CD4-positive, alpha-beta T cell (primary cell): Measurements from ENCODE around the gene SCFD2. TPM values are rescaled to one million over a fixed set of nuclear protein-coding genes. Genes with fewer than 3 reads are reported as not detected.
A peak's percentile ranks its signal among the peaks of the same experiment; 100 is the strongest.

Source experiments
- ATAC-seq: fragments of 200-7000 bp; cut with Tn5 transposase; one replicate; pipeline ENCODE4 v1.10.0; 2022; ENCODE audit warnings: mild to moderate bottlenecking; ENCODE audit not compliant: poor library complexity
- CTCF ChIA-PET: fragments of 350-600 bp; sonication (Branson Sonifier 250); formaldehyde crosslinking; loops from one replicate; lab custom pipeline; 2021; ENCODE audit warnings: antibody characterized with exemption, inconsistent platforms; lab: Charles Lee
- POLR2A ChIA-PET: fragments of 350-600 bp; sonication (Branson Sonifier 250); formaldehyde crosslinking; loops from one replicate; lab custom pipeline; 2021; ENCODE audit warnings: antibody characterized with exemption, inconsistent platforms; lab: Charles Lee
- DNase-seq, 14 experiments: peaks; one replicate each; pipeline ENCODE4 v3.0.0-alpha.2; 2013 to 2020; ENCODE audit warnings: mixed read lengths in 2 of 14
- H3K27ac ChIP-seq, 2 donors: one replicate each; pipeline versions ENCODE4 v1.5.1 to v1.7.0; 2013; ENCODE audit warnings: low read length in 2 of 2, low read depth in 1 of 2, mild to moderate bottlenecking in 1 of 2
- H3K27me3 ChIP-seq, 2 experiments: 1 replicate in 1 of 2; 2 replicates in 1 of 2; pipeline versions ENCODE4 v1.6.1 to v1.7.0; 2013; ENCODE audit warnings: low read length in 2 of 2, control low read depth in 1 of 2, mild to moderate bottlenecking in 1 of 2, moderate library complexity in 1 of 2; ENCODE audit not compliant: insufficient read depth in 2 of 2, control insufficient read depth in 1 of 2
- H3K36me3 ChIP-seq: one replicate; pipeline ENCODE4 v1.6.1; 2013; ENCODE audit warnings: low read length, control low read depth; ENCODE audit not compliant: insufficient read depth
- H3K4me1 ChIP-seq: one replicate; pipeline ENCODE4 v1.6.1; 2013; ENCODE audit warnings: low read length, control low read depth; ENCODE audit not compliant: insufficient read depth
- H3K4me3 ChIP-seq: one replicate; pipeline ENCODE4 v1.5.1; 2013; ENCODE audit warnings: mild to moderate bottlenecking, low read length, moderate library complexity
- H3K9me3 ChIP-seq, 2 experiments: 1 replicate in 1 of 2; 2 replicates in 1 of 2; pipeline versions ENCODE4 v1.6.1 to v1.7.0; 2013; ENCODE audit warnings: low read length in 2 of 2, mild to moderate bottlenecking in 2 of 2, control low read depth in 1 of 2, moderate library complexity in 1 of 2; ENCODE audit not compliant: control insufficient read depth in 1 of 2, insufficient read depth in 1 of 2
- H3K27ac Mint-ChIP-seq: one replicate; pipeline ENCODE4 v1.8.0; 2020; ENCODE audit warnings: mixed read lengths
- H3K27me3 Mint-ChIP-seq: one replicate; pipeline ENCODE4 v1.8.0; 2021; ENCODE audit warnings: mixed read lengths
- H3K36me3 Mint-ChIP-seq: one replicate; pipeline ENCODE4 v1.8.0; 2021; ENCODE audit warnings: low read depth, mixed read lengths
- H3K4me1 Mint-ChIP-seq: one replicate; pipeline ENCODE4 v1.8.0; 2021; ENCODE audit warnings: low read depth, mixed read lengths
- H3K4me3 Mint-ChIP-seq: one replicate; pipeline ENCODE4 v1.8.0; 2020; ENCODE audit warnings: mild to moderate bottlenecking, mixed read lengths
- H3K9me3 Mint-ChIP-seq: one replicate; pipeline ENCODE4 v1.8.0; 2020; ENCODE audit warnings: mixed read lengths
- CTCF ChIP-seq: fragments of 200-600 bp; IDR thresholded peaks from one replicate; pipeline ENCODE4 v1.8.0; 2022; ENCODE audit warnings: antibody characterized with exemption, mild to moderate bottlenecking
- intact Hi-C, 2 experiments: fragments of 100-400 bp; cut with DNase I in 1 of 2; cut with micrococcal nuclease in 1 of 2; formaldehyde crosslinking; loops; one replicate each; pipeline versions ENCODE4 v1.15.1 to v1.9.0; 2023 to 2025; cut with DNase I, micrococcal nuclease
- total RNA-seq, 174 experiments: library from RNA in 2 of 174; stranded (reverse) in 2 of 174; gene quantifications; one replicate each; pipeline ENCODE4 v1.2.3 and lab custom pipeline; 2021 to 2026

SCFD2 gene
- total RNA-seq, 2 experiments from 2014 or later: 15.4 to 17.6 TPM

- POLR2A ChIA-PET: no interaction called here
These were observed 350.2 kb downstream of the SCFD2 start for GRCh38 chr4:53015681-53016080.

GRCh38 chr4:53014881-53015280 is 351.0 kb downstream of the SCFD2 start:
- no peaks in the 10 kb centered on the region for H3K27me3 ChIP-seq
- no peak overlapping the region for H3K4me3 ChIP-seq
- ATAC-seq: no peak
- intact Hi-C loops: no loop called here
- no peaks in the 10 kb centered on the region for H3K9me3 ChIP-seq
- no peak for DNase-seq
- no peaks in the 10 kb centered on the region for H3K36me3 ChIP-seq
- peaks cover 15% of the 10 kb centered on the region for H3K4me1 ChIP-seq
- H3K4me1 Mint-ChIP-seq: peaks cover 47% of the 10 kb centered on the region
- H3K36me3 Mint-ChIP-seq: peaks cover 3% of the 10 kb centered on the region
- H3K27me3 Mint-ChIP-seq: no peaks in the 10 kb centered on the region
- H3K27ac Mint-ChIP-seq: no peak overlapping the region
- POLR2A ChIA-PET: no interaction called here
- CTCF ChIA-PET: no interaction called here
- H3K9me3 Mint-ChIP-seq: no peaks in the 10 kb centered on the region
- no peak for TF ChIP-seq CTCF
- no peak overlapping the region for H3K27ac ChIP-seq
- H3K4me3 Mint-ChIP-seq: no peak overlapping the region

More at GRCh38 chr4:53015681-53016080, 350.2 kb downstream of the SCFD2 start:
- H3K27me3 Mint-ChIP-seq: no peaks in the 10 kb centered on the region
- no peaks in the 10 kb centered on the region for H3K36me3 ChIP-seq
- H3K4me1 Mint-ChIP-seq: peaks cover 39% of the 10 kb centered on the region
- H3K9me3 Mint-ChIP-seq: no peaks in the 10 kb centered on the region
- no peaks in the 10 kb centered on the region for H3K27me3 ChIP-seq
- no peak overlapping the region for H3K27ac Mint-ChIP-seq
- no peak overlapping the region for H3K27ac ChIP-seq
- TF ChIP-seq CTCF: no peak
- DNase-seq (peak in 2 of 14 experiments; percentile 9 to 11), ATAC-seq (no peak)
- CTCF ChIA-PET: no interaction called here
- intact Hi-C loops: no loop called here
- H3K4me3 ChIP-seq: no peak overlapping the region
- no peaks in the 10 kb centered on the region for H3K36me3 Mint-ChIP-seq
- H3K4me1 ChIP-seq: peaks cover 13% of the 10 kb centered on the region
- H3K4me3 Mint-ChIP-seq: no peak overlapping the region
- H3K9me3 ChIP-seq: no peaks in the 10 kb centered on the region

GRCh38 chr4:53013873-53014775 is 351.7 kb downstream of the SCFD2 start:
- H3K4me3 Mint-ChIP-seq: no peak overlapping the region
- H3K27ac Mint-ChIP-seq: peak overlapping the region; percentile 88
- Histone ChIP-seq H3K36me3 (no peaks in the 10 kb centered on the region), H3K27ac (no peak overlapping the region), H3K27me3 (no peaks in the 10 kb centered on the region), H3K9me3 (no peaks in the 10 kb centered on the region), H3K4me1 (peaks cover 15% of the 10 kb centered on the region), H3K4me3 (no peak overlapping the region)
- H3K9me3 Mint-ChIP-seq: no peaks in the 10 kb centered on the region
- intact Hi-C loops: no loop called here
- H3K36me3 Mint-ChIP-seq: peaks cover 5% of the 10 kb centered on the region
- POLR2A ChIA-PET: no interaction called here
- CTCF ChIA-PET: no interaction called here
- TF ChIP-seq CTCF: no peak
- no peaks in the 10 kb centered on the region for H3K27me3 Mint-ChIP-seq
- ATAC-seq: no peak
- H3K4me1 Mint-ChIP-seq: peaks cover 53% of the 10 kb centered on the region
- no peak for DNase-seq
